ENCODE results near the gene FANCC.

- no peak for TF ChIP-seq CTCF (conservative IDR thresholded peaks at IDR 0.05; ENCODE audit: low read depth, low read length)
- TF ChIP-seq EZH2 (IDR thresholded peaks at IDR 0.05; ENCODE audit: borderline replicate concordance, low read depth, low read length, poor library complexity, severe bottlenecking): no peak
Observed at GRCh38 chr9:95242613-95243012, 74.9 kb downstream of the FANCC start.
